ENCODE results near the gene HMOX1.

GRCh38 chr22:35347462-35347861, 33.4 kb upstream of the HMOX1 start:
- TF ChIP-seq CTCF (IDR thresholded peaks at IDR 0.05) = no peak
- no peak for TF ChIP-seq POLR2AphosphoS5 (IDR thresholded peaks at IDR 0.05)

Data from breast epithelium (tissue), 3 donors.